MCF 10A (cell line): Measurements from ENCODE around the gene GNAO1. TPM values are rescaled to one million over a fixed set of nuclear protein-coding genes. Genes with fewer than 3 reads are reported as not detected.
"Not testable (repeated sequence)": the region's sequence is repeated elsewhere in the genome, so short reads cannot be mapped to it uniquely, and the experiment has no call there.

Experiments used
- BruUV-seq: library from RNA; stranded (reverse); fragments of 400-500 nt; replicated peaks from 2 replicates; lab custom pipeline; 2021; lab: Mats Ljungman, UMichigan
- CTCF ChIA-PET: fragments of 300-600 bp; sonication (Branson Sonifier 250); formaldehyde crosslinking; extraction: SDS; loops from one replicate; lab custom pipeline; 2021; ENCODE audit warnings: antibody characterized with exemption, inconsistent platforms; lab: Yijun Ruan, JAX
- POLR2A ChIA-PET: fragments of 300-600, 350-650 bp; sonication (Branson Sonifier 250); formaldehyde crosslinking; extraction: SDS; loops from one replicate; lab custom pipeline; 2020; ENCODE audit warnings: antibody characterized with exemption, inconsistent platforms; lab: Yijun Ruan, JAX
- DNase-seq: peaks from one replicate; pipeline ENCODE4 v3.0.0-alpha.2; 2018; ENCODE audit not compliant: unreplicated experiment
- H3K27ac Mint-ChIP-seq: one replicate; pipeline ENCODE4 v1.8.0; 2022; ENCODE audit warnings: mild to moderate bottlenecking, low read depth, mixed read lengths; ENCODE audit not compliant: unreplicated experiment
- H3K27me3 Mint-ChIP-seq: one replicate; pipeline ENCODE4 v1.8.0; 2022; ENCODE audit warnings: mixed read lengths; ENCODE audit not compliant: insufficient read depth, unreplicated experiment
- H3K36me3 Mint-ChIP-seq: one replicate; pipeline ENCODE4 v1.8.0; 2022; ENCODE audit warnings: mild to moderate bottlenecking, moderate library complexity, mixed read lengths; ENCODE audit not compliant: insufficient read depth, unreplicated experiment
- H3K4me1 Mint-ChIP-seq: one replicate; pipeline ENCODE4 v1.8.0; 2022; ENCODE audit warnings: mixed read lengths; ENCODE audit not compliant: insufficient read depth, unreplicated experiment
- H3K4me3 Mint-ChIP-seq: one replicate; pipeline ENCODE4 v1.8.0; 2022; ENCODE audit warnings: mild to moderate bottlenecking, moderate library complexity, mixed read lengths; ENCODE audit not compliant: unreplicated experiment
- H3K9me3 Mint-ChIP-seq: one replicate; pipeline ENCODE4 v1.8.0; 2022; ENCODE audit warnings: mixed read lengths; ENCODE audit not compliant: unreplicated experiment
- intact Hi-C: fragments of 100-400 bp; cut with micrococcal nuclease; formaldehyde crosslinking; loops from 2 replicates; pipeline ENCODE4 v1.14.1; 2022
- total RNA-seq: library from RNA; stranded (reverse); gene quantifications from 2 replicates; pipeline ENCODE4 v1.2.3, GENCODE V29; 2022
- TF ChIP-seq, protein P1 (sequence below): fragments of 200-600 bp; IDR thresholded peaks from one replicate; pipeline ENCODE4 v1.8.0; 2022; ENCODE audit warnings: antibody characterized with exemption, mild to moderate bottlenecking; ENCODE audit not compliant: unreplicated experiment

Gene GNAO1
- total RNA-seq, 1 experiment from 2014 or later = 0.44 TPM

- Mint-ChIP-seq H3K36me3 (peaks cover 41% of the 10 kb centered on the region), H3K27ac (no peak overlapping the region), H3K9me3 (no peaks in the 10 kb centered on the region), H3K4me3 (no peak overlapping the region), H3K4me1 (peaks cover 13% of the 10 kb centered on the region), H3K27me3 (no peaks in the 10 kb centered on the region)
- ChIA-PET POLR2A (interaction anchor here (1.2 kb wide), 1 partner anchor 55 kb away, joined by 3 read pairs; no protein-coding TSS in a partner anchor), CTCF (no interaction called here)
- intact Hi-C loops = no loop called here
- BruUV-seq = no TSS peak
- TF ChIP-seq, protein P1, sequence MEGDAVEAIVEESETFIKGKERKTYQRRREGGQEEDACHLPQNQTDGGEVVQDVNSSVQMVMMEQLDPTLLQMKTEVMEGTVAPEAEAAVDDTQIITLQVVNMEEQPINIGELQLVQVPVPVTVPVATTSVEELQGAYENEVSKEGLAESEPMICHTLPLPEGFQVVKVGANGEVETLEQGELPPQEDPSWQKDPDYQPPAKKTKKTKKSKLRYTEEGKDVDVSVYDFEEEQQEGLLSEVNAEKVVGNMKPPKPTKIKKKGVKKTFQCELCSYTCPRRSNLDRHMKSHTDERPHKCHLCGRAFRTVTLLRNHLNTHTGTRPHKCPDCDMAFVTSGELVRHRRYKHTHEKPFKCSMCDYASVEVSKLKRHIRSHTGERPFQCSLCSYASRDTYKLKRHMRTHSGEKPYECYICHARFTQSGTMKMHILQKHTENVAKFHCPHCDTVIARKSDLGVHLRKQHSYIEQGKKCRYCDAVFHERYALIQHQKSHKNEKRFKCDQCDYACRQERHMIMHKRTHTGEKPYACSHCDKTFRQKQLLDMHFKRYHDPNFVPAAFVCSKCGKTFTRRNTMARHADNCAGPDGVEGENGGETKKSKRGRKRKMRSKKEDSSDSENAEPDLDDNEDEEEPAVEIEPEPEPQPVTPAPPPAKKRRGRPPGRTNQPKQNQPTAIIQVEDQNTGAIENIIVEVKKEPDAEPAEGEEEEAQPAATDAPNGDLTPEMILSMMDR = no peak
- DNase-seq = no peak
Observed at GRCh38 chr16:56372013-56372634, 180.8 kb downstream of the GNAO1 start.

- H3K4me3 Mint-ChIP-seq = no peak overlapping the region
- CTCF ChIA-PET = interaction anchor here (1.2 kb wide), 1 partner anchor 41 kb away, joined by 4 read pairs; no protein-coding TSS in a partner anchor
- no peak overlapping the region for H3K27ac Mint-ChIP-seq
Observed at GRCh38 chr16:56373003-56373402, 181.7 kb downstream of the GNAO1 start.

DNA sequence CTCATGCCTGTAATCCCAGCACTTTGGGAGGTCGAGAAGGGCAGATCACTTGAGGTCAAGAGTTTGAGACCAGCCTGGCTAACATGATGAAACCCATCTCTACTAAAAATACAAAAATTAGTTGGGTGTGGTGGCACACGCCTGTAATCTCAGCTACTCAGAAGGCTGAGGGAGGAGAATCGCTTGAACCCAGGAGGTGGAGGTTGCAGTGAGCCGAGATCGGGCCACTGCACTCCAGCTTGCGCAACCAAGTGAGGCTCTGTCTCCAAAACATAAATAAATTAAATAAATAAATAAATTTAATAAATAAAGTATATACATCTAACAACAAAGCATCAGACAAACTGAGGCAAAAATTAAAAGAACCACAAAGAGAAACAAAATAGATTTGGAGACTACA lies 184.5 kb downstream of the GNAO1 start:
- POLR2A ChIA-PET, intact Hi-C loops, H3K27me3 Mint-ChIP-seq, H3K27ac Mint-ChIP-seq, H3K4me1 Mint-ChIP-seq, BruUV-seq, H3K4me3 Mint-ChIP-seq, DNase-seq, H3K9me3 Mint-ChIP-seq: not testable (repeated sequence)
- H3K36me3 Mint-ChIP-seq = peaks cover 38% of the 10 kb centered on the region
- CTCF ChIA-PET = interaction anchor here (0.6 to 1.3 kb wide), 4 partner anchors 17 to 1050 kb away, joined by 3 to 4 read pairs (median 3); no protein-coding TSS in a partner anchor

More at GRCh38 chr16:56373003-56373402, 181.7 kb downstream of the GNAO1 start:
- H3K9me3 Mint-ChIP-seq = no peaks in the 10 kb centered on the region
- H3K4me1 Mint-ChIP-seq = peaks cover 13% of the 10 kb centered on the region
- POLR2A ChIA-PET = no interaction called here
- intact Hi-C loops = no loop called here
- H3K36me3 Mint-ChIP-seq = peaks cover 38% of the 10 kb centered on the region
- TF ChIP-seq, protein P1 = no peak
- H3K27me3 Mint-ChIP-seq = no peaks in the 10 kb centered on the region
- no peak for DNase-seq
- BruUV-seq = no TSS peak

- H3K27ac Mint-ChIP-seq, H3K4me3 Mint-ChIP-seq, intact Hi-C loops, H3K27me3 Mint-ChIP-seq, DNase-seq, H3K9me3 Mint-ChIP-seq, BruUV-seq: not testable (repeated sequence)
- peaks cover 43% of the 10 kb centered on the region for H3K36me3 Mint-ChIP-seq
- ChIA-PET CTCF (interaction anchor here (3.2 kb wide), 1 partner anchor 22 kb away, joined by 15 read pairs; no protein-coding TSS in a partner anchor), POLR2A (interaction anchor here (0.9 kb wide), 1 partner anchor 14 kb away, joined by 3 read pairs; no protein-coding TSS in a partner anchor)
- peaks cover 14% of the 10 kb centered on the region for H3K4me1 Mint-ChIP-seq
Observed at GRCh38 chr16:56379044-56379443, 187.8 kb downstream of the GNAO1 start.

DNA sequence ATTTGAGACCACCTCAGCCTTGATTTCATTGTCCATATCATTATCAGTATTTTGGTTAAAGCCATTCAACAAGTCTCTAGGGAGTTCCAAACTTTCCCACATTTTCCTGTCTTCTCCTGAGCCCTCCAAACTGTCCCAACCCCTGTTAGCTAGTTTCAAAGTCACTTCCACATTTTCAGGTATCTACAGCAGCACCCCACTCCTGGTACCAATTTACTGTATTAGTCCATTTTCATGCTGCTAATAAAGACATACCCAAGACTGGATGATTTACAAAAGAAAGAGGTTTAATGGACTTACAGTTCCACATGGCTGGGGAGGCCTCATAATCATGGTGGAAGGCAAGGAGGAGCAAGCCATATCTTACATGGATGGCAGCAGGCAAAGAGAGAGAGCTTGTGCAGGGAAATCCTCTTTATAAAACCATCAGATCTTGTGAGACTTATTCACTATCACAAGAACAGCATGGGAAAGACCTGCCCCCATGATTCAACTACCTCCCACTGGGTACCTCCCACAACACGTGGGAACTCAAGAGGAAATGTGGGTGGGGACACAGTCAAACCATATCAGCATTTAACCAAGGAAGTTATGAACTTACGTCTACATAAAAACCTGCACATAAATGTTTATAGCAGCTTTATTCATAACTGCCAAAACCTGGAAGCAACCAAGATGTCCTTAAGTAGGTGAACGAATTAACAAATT lies 189.6 kb downstream of the GNAO1 start:
- H3K27me3 Mint-ChIP-seq, H3K27ac Mint-ChIP-seq, BruUV-seq, H3K4me3 Mint-ChIP-seq, H3K9me3 Mint-ChIP-seq, intact Hi-C loops, DNase-seq: not testable (repeated sequence)
- H3K36me3 Mint-ChIP-seq = peaks cover 54% of the 10 kb centered on the region
- POLR2A ChIA-PET = interaction anchor here (2.7 kb wide), 1 partner anchor 70 kb away, joined by 10 read pairs; the partner anchor contains the start of genes NUDT21 and OGFOD1
- H3K4me1 Mint-ChIP-seq = peaks cover 17% of the 10 kb centered on the region
- CTCF ChIA-PET = interaction anchor here (0.6 to 1.6 kb wide), 3 partner anchors 36 to 321 kb away, joined by 3 to 4 read pairs (median 4); no protein-coding TSS in a partner anchor
